CD4-positive, alpha-beta memory T cell (primary cell): Measurements from ENCODE around the gene FCGR3A. TPM values are rescaled to one million over a fixed set of nuclear protein-coding genes. Genes with fewer than 3 reads are reported as not detected.

Experiments used
- CTCF ChIA-PET: fragments of 350-600 bp; sonication (Branson Sonifier 250); formaldehyde crosslinking; loops from one replicate; lab custom pipeline; 2021; ENCODE audit warnings: inconsistent platforms; ENCODE audit not compliant: partially characterized antibody; lab: Charles Lee
- POLR2A ChIA-PET: fragments of 350-600 bp; sonication (Branson Sonifier 250); formaldehyde crosslinking; loops from one replicate; lab custom pipeline; 2021; ENCODE audit not compliant: partially characterized antibody; lab: Charles Lee
- DNase-seq, 5 donors: peaks; one replicate each; pipeline versions ENCODE4 v3.0.0 to v3.0.0-alpha.2; 2020 to 2022; ENCODE audit warnings: mixed read lengths in 1 of 5
- H3K27ac ChIP-seq: one replicate; pipeline ENCODE4 v1.7.0; 2013; ENCODE audit warnings: low read depth, low read length
- H3K27me3 ChIP-seq: 2 replicates; pipeline ENCODE4 v1.7.0; 2013; ENCODE audit warnings: mild to moderate bottlenecking, low read length, moderate library complexity; ENCODE audit not compliant: insufficient read depth
- H3K36me3 ChIP-seq: 2 replicates; pipeline ENCODE4 v1.7.0; 2013; ENCODE audit warnings: mild to moderate bottlenecking, low read length, moderate library complexity; ENCODE audit not compliant: insufficient read depth
- H3K4me1 ChIP-seq: 2 replicates; pipeline ENCODE4 v1.7.0; 2013; ENCODE audit warnings: mild to moderate bottlenecking, low read length, moderate library complexity; ENCODE audit not compliant: insufficient read depth
- H3K4me3 ChIP-seq, 2 donors: one replicate each; pipeline ENCODE4 v1.7.0; 2013; ENCODE audit warnings: low read length in 2 of 2, mild to moderate bottlenecking in 1 of 2
- H3K9me3 ChIP-seq, 2 donors: one replicate each; pipeline ENCODE4 v1.7.0; 2013; ENCODE audit warnings: low read length in 2 of 2, control low read depth in 1 of 2; ENCODE audit not compliant: control insufficient read depth in 1 of 2
- H3K27ac Mint-ChIP-seq, 7 donors: one replicate each; pipeline ENCODE4 v1.8.0; 2020 to 2021; ENCODE audit warnings: mixed read lengths in 7 of 7, mild to moderate bottlenecking in 6 of 7, inconsistent platforms in 3 of 7, moderate library complexity in 3 of 7
- H3K27me3 Mint-ChIP-seq, 2 donors: one replicate each; pipeline ENCODE4 v1.8.0; 2020 to 2021; ENCODE audit warnings: mixed read lengths in 2 of 2
- H3K36me3 Mint-ChIP-seq, 2 donors: one replicate each; pipeline ENCODE4 v1.8.0; 2020 to 2021; ENCODE audit warnings: mixed read lengths in 2 of 2, inconsistent platforms in 1 of 2, mild to moderate bottlenecking in 1 of 2
- H3K4me1 Mint-ChIP-seq, 4 donors: one replicate each; pipeline ENCODE4 v1.8.0; 2020 to 2021; ENCODE audit warnings: mixed read lengths in 4 of 4, mild to moderate bottlenecking in 1 of 4
- H3K4me3 Mint-ChIP-seq, 8 donors: one replicate each; pipeline ENCODE4 v1.8.0; 2020 to 2021; ENCODE audit warnings: mixed read lengths in 8 of 8, mild to moderate bottlenecking in 7 of 8, moderate library complexity in 6 of 8, inconsistent platforms in 3 of 8
- H3K9me3 Mint-ChIP-seq, 8 donors: one replicate each; pipeline ENCODE4 v1.8.0; 2020 to 2021; ENCODE audit warnings: mixed read lengths in 8 of 8, mild to moderate bottlenecking in 5 of 8, inconsistent platforms in 3 of 8, moderate library complexity in 1 of 8
- intact Hi-C: fragments of 100-400 bp; cut with micrococcal nuclease; formaldehyde crosslinking; loops from one replicate; pipeline ENCODE4 v1.15.1; 2023
- polyA plus RNA-seq, 2 donors: library from polyadenylated mRNA; unstranded; fragments of 300-500 nt; fragmentation: Illumina TruSeq; gene quantifications; one replicate each; pipeline ENCODE4 v1.2.3, GENCODE V29; 2021
- total RNA-seq, 2 experiments: library from RNA; stranded (reverse); gene quantifications; one replicate each; pipeline ENCODE4 v1.2.3, GENCODE V29; 2021

FCGR3A gene
- total and polyA plus RNA-seq, 4 experiments from 2014 or later: 0.14 to 2.1 (median 0.81) TPM; not detected in 1

DNA sequence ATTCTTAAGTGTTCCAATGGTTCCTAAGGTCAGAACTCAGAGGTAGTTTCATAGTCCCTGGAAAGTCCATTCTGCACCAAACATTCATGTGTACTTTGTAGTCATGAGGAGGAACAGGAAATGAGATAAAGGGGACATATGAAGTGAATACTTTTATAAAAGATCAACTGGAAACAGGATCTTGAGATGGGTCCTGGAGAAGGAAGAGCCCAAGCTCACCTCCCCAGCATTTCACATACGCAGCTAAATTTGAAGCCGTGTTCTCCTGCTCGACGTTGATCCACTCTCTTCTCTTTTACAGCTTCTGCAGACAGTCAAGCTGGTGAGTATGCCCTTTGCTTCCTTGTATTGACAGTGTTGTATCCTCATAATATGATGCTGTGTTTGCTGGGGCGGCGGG lies 43.9 kb downstream of the FCGR3A start:
- CTCF ChIA-PET: interaction anchor here (1.2 to 2.0 kb wide), 2 partner anchors 17 to 18 kb away, joined by 4 to 6 read pairs; no protein-coding TSS in a partner anchor
- Histone ChIP-seq H3K4me1 (no peaks in the 10 kb centered on the region), H3K36me3 (no peaks in the 10 kb centered on the region), H3K9me3 (no peaks in the 10 kb centered on the region), H3K27me3 (no peaks in the 10 kb centered on the region), H3K4me3 (no peak overlapping the region), H3K27ac (no peak overlapping the region)
- H3K4me3 Mint-ChIP-seq: no peak overlapping the region
- POLR2A ChIA-PET: no interaction called here
- H3K27me3 Mint-ChIP-seq: peaks cover 16 to 19% of the 10 kb centered on the region in 2 donors
- intact Hi-C loops: no loop called here
- H3K36me3 Mint-ChIP-seq: no peaks in the 10 kb centered on the region
- no peak for DNase-seq
- H3K27ac Mint-ChIP-seq: peak overlapping the region in 1 of 7 donors; percentile 66
- peaks cover 0 to 1% (median 0%) of the 10 kb centered on the region in 8 donors for H3K9me3 Mint-ChIP-seq
- no peaks in the 10 kb centered on the region for H3K4me1 Mint-ChIP-seq

DNA sequence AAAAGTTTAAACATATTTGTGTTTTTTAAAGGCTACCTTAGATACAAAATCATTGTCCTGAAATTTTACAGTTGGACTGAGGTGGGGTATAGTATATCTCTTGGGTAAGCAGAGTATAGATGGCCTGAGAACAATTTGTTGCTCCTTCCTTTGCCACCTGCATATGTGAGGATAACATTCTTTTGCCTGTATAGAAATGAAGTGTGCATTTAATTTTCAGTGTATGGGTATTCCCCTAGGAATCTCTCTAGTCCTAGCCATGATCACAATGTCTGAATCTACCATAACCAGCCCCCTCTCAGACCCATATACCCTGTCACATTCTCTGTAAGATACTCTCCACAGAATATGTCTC lies 46.2 kb downstream of the FCGR3A start:
- no peaks in the 10 kb centered on the region for H3K4me1 ChIP-seq
- intact Hi-C loops: no loop called here
- DNase-seq: no peak
- Mint-ChIP-seq H3K27me3 (peaks cover 17 to 26% of the 10 kb centered on the region in 2 donors), H3K9me3 (peaks cover 0 to 1% (median 0%) of the 10 kb centered on the region in 8 donors), H3K4me3 (no peak overlapping the region), H3K36me3 (no peaks in the 10 kb centered on the region), H3K4me1 (peaks cover 5 to 9% (median 6%) of the 10 kb centered on the region in 4 donors), H3K27ac (no peak overlapping the region)
- no peaks in the 10 kb centered on the region for H3K36me3 ChIP-seq
- no peaks in the 10 kb centered on the region for H3K27me3 ChIP-seq
- H3K9me3 ChIP-seq: no peaks in the 10 kb centered on the region
- POLR2A ChIA-PET: no interaction called here
- CTCF ChIA-PET: no interaction called here
- no peak overlapping the region for H3K27ac ChIP-seq
- H3K4me3 ChIP-seq: no peak overlapping the region

DNA sequence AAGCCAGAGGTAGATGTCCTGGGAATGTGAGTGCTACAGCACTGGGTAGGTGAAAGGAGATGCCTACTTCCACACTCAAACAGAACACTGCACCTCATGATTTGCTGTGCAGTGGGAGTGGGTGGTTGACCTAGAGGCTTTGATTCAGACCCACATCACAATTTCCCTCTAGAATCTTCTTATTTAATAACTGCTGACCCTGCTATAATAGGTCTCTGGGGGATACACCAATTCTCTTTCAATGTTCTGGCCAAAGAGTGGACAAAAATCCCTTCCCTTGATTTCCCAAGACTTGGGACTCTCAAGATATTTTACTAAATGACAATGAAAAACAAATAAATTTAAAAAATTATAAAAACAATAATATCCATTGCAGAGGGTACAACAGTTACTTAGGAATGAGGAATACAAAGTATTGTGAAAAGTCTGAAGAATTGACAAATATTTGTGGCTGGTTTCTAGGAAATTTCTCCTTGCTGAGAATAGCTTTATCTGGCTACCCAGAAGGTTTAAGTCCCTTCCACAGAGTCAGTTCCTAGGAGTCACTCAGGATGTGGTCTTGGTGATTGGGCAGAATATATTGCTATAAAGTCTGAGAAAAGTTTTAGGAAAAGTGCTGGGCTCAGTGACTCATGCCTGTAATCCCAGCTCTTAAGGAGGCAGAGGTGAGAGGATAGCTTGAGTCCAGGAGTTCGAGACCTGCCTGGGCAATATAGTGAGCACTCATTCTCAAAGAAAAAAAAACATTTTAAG lies 46.8 kb downstream of the FCGR3A start:
- Histone ChIP-seq H3K36me3 (no peaks in the 10 kb centered on the region), H3K27ac (no peak overlapping the region), H3K4me3 (no peak overlapping the region), H3K4me1 (no peaks in the 10 kb centered on the region), H3K27me3 (no peaks in the 10 kb centered on the region), H3K9me3 (no peaks in the 10 kb centered on the region)
- no peak for DNase-seq
- Mint-ChIP-seq H3K4me1 (peaks cover 5 to 9% (median 6%) of the 10 kb centered on the region in 4 donors), H3K27me3 (peaks cover 17 to 25% of the 10 kb centered on the region in 2 donors), H3K36me3 (no peaks in the 10 kb centered on the region), H3K9me3 (peaks cover 0 to 1% (median 0%) of the 10 kb centered on the region in 8 donors), H3K4me3 (no peak overlapping the region), H3K27ac (no peak overlapping the region)
- ChIA-PET POLR2A (no interaction called here), CTCF (interaction anchor here (1.3 kb wide), 1 partner anchor 15 kb away, joined by 4 read pairs; no protein-coding TSS in a partner anchor)
- intact Hi-C loops: no loop called here

DNA sequence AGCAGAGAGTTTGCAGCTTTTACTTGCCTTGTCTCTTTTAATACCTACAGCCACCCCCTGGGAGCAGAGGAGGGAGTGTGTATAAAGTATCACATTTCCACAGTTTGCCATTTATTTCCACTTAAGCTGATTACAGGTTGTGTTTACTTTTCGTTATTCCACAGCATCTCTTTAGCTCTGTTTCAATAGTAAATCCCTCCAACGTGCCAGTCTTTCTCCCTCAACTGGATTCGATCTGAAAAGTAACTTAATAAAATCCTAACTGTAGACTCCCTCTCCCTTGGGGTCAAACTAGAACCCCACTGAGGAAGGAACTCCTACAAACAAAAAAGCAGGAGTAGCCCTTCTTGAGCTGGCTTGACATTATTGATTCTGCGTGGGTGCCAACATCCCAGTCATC lies 47.4 kb downstream of the FCGR3A start:
- intact Hi-C loops: no loop called here
- H3K36me3 Mint-ChIP-seq: no peaks in the 10 kb centered on the region
- no peak overlapping the region for H3K27ac Mint-ChIP-seq
- no peak overlapping the region for H3K4me3 Mint-ChIP-seq
- Histone ChIP-seq H3K9me3 (no peaks in the 10 kb centered on the region), H3K27ac (no peak overlapping the region), H3K36me3 (no peaks in the 10 kb centered on the region), H3K4me1 (no peaks in the 10 kb centered on the region), H3K4me3 (no peak overlapping the region), H3K27me3 (no peaks in the 10 kb centered on the region)
- ChIA-PET POLR2A (no interaction called here), CTCF (interaction anchor here (1.3 kb wide), 1 partner anchor 15 kb away, joined by 4 read pairs; no protein-coding TSS in a partner anchor)
- H3K4me1 Mint-ChIP-seq: peaks cover 5 to 9% (median 6%) of the 10 kb centered on the region in 4 donors
- no peak for DNase-seq
- peaks cover 17 to 27% of the 10 kb centered on the region in 2 donors for H3K27me3 Mint-ChIP-seq
- H3K9me3 Mint-ChIP-seq: peaks cover 0 to 1% (median 0%) of the 10 kb centered on the region in 8 donors

DNA sequence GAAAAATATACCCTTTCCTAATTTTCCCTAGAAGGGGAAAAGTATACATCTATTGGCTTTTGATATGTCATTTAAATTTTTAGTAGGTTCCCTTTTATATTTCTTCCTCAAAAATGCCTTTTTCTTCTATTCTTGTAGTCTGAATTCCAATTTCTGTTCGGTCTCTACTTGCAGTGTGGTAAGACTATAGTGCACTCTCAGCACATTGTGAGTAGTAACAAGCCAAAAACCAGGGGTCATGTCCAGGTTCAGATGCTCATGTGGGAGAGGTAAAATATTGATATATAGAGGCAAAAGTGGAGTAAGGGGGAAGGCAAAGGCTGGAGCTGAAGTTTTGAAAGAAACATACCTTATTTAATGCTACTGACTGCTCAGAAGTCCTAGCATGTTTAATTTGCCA lies 48.4 kb downstream of the FCGR3A start:
- peaks cover 24 to 25% of the 10 kb centered on the region in 2 donors for H3K27me3 Mint-ChIP-seq
- Histone ChIP-seq H3K4me1 (no peaks in the 10 kb centered on the region), H3K27ac (no peak overlapping the region), H3K4me3 (no peak overlapping the region), H3K36me3 (no peaks in the 10 kb centered on the region), H3K27me3 (no peaks in the 10 kb centered on the region), H3K9me3 (no peaks in the 10 kb centered on the region)
- H3K9me3 Mint-ChIP-seq: no peaks in the 10 kb centered on the region
- intact Hi-C loops: no loop called here
- no peaks in the 10 kb centered on the region for H3K36me3 Mint-ChIP-seq
- CTCF ChIA-PET: interaction anchor here (1.3 kb wide), 1 partner anchor 14 kb away, joined by 4 read pairs; no protein-coding TSS in a partner anchor
- POLR2A ChIA-PET: no interaction called here
- H3K4me3 Mint-ChIP-seq: no peak overlapping the region
- H3K27ac Mint-ChIP-seq: no peak overlapping the region
- H3K4me1 Mint-ChIP-seq: peaks cover 5 to 9% (median 6%) of the 10 kb centered on the region in 4 donors
- no peak for DNase-seq

DNA sequence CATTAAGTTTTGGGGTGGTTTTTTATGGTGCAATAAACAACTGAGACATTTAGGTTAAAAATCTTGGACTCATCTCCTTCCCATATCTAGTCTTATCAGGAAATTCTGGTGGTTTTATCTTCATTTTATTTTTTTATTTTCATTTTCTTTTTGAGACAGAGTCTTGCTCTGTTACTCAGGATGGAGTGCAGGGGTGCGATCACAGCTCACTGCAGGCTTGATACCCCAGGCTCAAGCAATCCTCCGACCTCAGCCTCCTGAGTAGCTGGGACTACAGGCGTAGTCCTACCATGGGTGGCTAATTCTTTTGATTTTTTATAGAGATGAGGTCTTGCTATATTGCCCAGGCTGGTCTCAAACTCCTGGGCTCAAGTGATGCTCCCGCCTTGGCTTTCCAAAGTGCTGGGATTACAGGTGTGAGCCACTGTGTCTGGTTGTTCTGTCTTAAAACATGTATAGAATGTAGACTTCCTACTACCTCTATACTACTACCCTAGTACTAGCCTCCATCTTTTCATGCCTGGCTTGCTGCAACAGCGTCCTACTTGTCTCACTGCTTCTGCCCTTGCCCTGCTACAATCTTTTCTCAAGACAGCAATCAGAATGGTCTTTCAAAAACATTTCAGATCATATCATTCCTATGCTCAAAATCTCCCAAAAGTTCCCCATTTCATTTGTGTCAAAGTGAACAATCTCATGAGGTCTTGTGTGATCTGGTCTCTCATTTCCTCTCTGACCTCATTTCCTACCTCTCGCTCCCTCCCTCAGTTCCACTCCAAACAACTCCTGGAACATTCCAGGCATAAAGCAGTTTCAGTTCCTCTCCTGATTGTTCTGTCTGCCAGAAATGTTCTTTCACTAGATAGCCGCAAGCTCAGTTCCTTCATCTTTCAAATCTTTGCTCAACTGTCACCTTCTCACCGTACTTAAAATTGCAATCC lies 50.2 kb downstream of the FCGR3A start:
- H3K27me3 Mint-ChIP-seq: peaks cover 20 to 26% of the 10 kb centered on the region in 2 donors
- H3K27ac Mint-ChIP-seq: peak overlapping the region in 1 of 7 donors; percentile 35
- H3K36me3 ChIP-seq: no peaks in the 10 kb centered on the region
- H3K4me3 ChIP-seq: no peak overlapping the region
- ChIA-PET POLR2A (no interaction called here), CTCF (no interaction called here)
- H3K4me1 ChIP-seq: no peaks in the 10 kb centered on the region
- no peak overlapping the region for H3K27ac ChIP-seq
- H3K9me3 Mint-ChIP-seq: no peaks in the 10 kb centered on the region
- intact Hi-C loops: no loop called here
- no peaks in the 10 kb centered on the region for H3K9me3 ChIP-seq
- H3K27me3 ChIP-seq: no peaks in the 10 kb centered on the region
- H3K4me3 Mint-ChIP-seq: no peak overlapping the region
- no peaks in the 10 kb centered on the region for H3K36me3 Mint-ChIP-seq
- H3K4me1 Mint-ChIP-seq: peaks cover 5 to 9% (median 6%) of the 10 kb centered on the region in 4 donors
- DNase-seq: no peak

DNA sequence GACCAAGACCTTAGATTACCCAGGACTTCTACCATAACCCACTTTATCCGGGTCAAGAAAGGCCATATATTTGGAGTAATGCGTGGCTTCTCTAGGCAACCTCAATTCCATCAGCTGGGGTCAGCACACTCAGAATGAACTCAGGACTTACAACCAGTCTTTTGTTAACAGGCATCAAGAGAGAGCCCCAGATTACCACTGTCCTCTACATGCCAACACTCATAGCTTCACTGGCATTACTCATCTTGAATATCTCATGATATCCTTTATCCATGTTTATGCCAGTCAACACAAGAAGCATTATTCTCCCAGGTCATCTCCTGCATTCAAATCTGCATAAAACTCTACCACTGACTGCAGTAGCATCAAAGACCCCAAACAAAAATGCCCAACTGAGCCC lies 51.0 kb downstream of the FCGR3A start:
- no peaks in the 10 kb centered on the region for H3K27me3 ChIP-seq
- ChIA-PET POLR2A (no interaction called here), CTCF (no interaction called here)
- no peaks in the 10 kb centered on the region for H3K9me3 ChIP-seq
- H3K27ac ChIP-seq: no peak overlapping the region
- H3K4me3 ChIP-seq: no peak overlapping the region
- no peaks in the 10 kb centered on the region for H3K36me3 ChIP-seq
- Mint-ChIP-seq H3K27ac (no peak overlapping the region), H3K9me3 (no peaks in the 10 kb centered on the region), H3K4me1 (peaks cover 5 to 9% (median 6%) of the 10 kb centered on the region in 4 donors), H3K36me3 (no peaks in the 10 kb centered on the region), H3K27me3 (peaks cover 20 to 32% of the 10 kb centered on the region in 2 donors), H3K4me3 (no peak overlapping the region)
- H3K4me1 ChIP-seq: no peaks in the 10 kb centered on the region
- no peak for DNase-seq
- intact Hi-C loops: no loop called here
